Stimulated activated CD8-positive, alpha-beta memory T cell treated with anti-CD3 and anti-CD28 coated beads, Interleukin-15, amount 100 ng/mL, for 24 hours (primary cell): ENCODE results near the gene CALCOCO1.
A peak's percentile ranks its signal among the peaks of the same experiment; 100 is the strongest.
"Not testable (repeated sequence)": the region's sequence is repeated elsewhere in the genome, so short reads cannot be mapped to it uniquely, and the experiment has no call there.

ENCODE experiments used
- DNase-seq: peaks from one replicate; pipeline ENCODE4 v3.0.0-alpha.2; 2020; ENCODE audit warnings: low read depth

CALCOCO1 gene

GRCh38 chr12:53733807-53734200 is 6.6 kb upstream of the CALCOCO1 start:
- no peak for DNase-seq

DNA sequence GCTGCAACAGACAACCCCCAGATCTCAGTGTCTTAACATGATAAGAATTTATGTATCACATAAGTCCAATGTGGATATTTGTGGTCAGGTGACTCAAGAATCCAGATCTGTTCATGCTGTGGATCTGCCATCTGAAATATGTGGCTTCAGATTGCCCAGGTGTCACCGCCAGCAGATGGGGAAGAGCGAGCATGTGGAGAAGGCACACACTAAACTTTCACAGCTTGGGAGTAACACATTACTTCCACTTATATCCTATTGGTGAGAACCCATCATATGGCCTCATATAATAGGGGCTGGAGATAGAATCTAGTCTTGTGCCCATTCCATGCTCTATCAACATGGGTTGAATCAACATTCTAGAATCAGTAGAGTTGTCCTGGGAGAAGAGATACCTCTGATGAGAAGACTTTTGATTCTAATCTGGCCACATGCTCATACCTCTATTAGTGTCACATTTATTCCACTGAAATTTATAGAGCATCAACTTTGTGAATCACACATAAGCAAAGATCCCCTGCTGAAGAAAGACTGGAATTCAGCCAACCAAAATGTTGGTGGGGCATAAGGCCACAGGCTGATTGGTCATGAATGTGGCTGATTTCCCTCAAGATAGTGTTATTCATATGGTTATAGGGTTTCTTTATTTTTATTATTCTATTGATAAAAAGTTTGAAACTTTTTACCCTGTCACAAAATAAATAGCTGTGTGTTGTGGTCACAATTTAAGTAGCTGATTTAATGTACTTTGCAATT is 6.0 kb upstream of the CALCOCO1 start:
- DNase-seq, result no peak

DNA sequence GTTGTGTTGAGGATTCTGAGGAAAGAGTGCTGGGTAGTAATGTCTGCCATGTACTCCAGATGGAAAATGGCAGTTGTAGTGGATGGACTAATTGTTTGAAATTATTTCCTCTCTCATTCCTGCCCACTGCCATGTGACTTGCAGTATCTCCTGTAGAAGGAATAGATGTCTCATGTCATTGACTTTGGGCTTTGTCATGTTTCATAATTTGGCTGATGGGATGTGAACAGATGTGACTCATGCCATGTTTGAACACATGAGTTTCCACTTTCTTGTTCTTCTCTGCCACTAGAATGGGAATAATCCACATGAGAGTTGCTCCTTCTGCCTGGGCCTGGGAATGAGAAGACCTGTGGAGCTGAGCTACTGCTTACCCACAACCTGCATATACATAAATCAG is 2.4 kb upstream of the CALCOCO1 start:
- no peak for DNase-seq

GRCh38 chr12:53728206-53728605 is 954 bp upstream of the CALCOCO1 start:
- no peak for DNase-seq

- DNase-seq, result no peak
Measured at GRCh38 chr12:53726946-53727309, 324 bp downstream of the CALCOCO1 start.

GRCh38 chr12:53726341-53726740 is 911 bp downstream of the CALCOCO1 start:
- DNase-seq, result no peak

DNA sequence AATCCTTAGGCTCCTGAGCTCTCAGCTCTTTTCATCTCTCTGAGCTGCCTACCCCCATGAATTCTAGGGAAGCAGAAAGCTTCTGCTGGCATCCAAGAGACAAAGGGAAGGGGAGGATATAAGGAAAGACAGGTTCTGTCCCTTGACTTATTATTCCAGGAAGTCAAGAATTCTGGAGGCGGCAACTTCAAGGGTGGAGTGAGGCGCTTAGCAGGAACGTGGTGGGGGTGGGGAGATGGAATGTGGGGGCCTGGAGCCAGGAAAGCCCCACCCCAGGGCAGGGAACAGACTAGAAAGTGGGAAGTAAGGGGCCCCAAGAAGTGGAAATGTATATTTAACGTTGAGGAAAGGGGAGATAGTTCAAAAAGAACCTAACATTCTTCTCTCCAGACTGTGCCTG is 1.4 kb downstream of the CALCOCO1 start:
- no peak for DNase-seq

GRCh38 chr12:53722450-53723041 is 4.7 kb downstream of the CALCOCO1 start:
- no peak for DNase-seq

DNA sequence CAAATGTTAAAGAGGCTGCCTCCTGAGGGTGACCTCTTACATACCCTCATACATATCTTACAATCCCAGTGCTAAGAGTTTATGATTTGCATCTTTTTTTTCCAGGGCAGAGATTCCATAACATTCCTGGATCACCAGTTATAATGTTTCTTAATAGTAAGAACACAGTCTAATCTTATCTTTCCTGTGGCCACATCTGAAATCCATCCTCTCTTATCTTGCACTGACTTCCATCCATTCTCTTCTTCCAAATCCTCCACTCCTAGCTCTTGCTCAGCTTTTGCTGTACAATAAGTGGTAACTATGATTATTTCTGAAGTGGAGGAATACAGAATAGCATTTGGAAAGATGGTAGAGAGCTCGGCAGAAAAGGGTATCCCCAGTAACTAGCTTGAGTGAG is 6.3 kb downstream of the CALCOCO1 start:
- DNase-seq, result no peak

DNA sequence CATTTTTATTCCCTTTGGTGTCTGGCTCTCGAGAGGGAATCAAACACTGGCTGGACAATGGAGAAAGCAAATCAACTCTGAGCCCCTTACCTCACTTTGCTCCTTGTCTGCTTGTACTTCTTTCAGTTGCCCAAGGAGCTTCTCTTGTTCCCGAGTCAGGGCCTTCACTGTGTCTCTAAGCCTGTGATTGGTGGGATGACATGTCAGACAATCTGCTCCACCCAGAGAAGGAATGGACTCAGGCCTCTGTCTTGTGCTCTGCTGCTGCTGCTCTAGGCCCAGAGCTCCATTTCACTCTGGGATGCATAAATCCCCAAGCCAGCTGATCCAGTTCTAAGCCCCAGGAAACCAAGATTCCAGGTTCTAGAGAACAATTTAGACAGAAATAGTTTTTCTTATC is 7.6 kb downstream of the CALCOCO1 start:
- no peak for DNase-seq

DNA sequence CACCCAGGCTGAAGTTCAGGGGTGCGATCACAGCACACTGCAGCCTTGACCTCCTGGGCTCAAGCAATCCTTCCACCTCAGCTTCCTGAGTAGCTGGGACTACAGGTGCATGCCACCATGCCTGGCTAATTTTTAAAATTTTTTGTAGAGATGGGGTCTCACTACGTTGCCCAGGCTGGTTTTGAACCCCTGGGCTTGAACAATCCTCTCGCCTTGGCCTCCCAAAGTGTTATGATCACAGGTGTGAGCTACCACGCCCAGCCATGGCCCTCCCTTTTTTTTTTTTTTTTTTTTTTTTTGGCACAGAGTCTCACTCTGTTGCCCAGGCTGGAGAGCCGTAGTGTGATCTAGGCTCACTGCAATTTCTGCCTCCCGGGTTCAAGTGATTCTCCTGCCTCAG is 8.7 kb downstream of the CALCOCO1 start:
- not testable (repeated sequence) for DNase-seq

- DNase-seq, result no peak
Measured at GRCh38 chr12:53717319-53717718, 9.9 kb downstream of the CALCOCO1 start.

DNA sequence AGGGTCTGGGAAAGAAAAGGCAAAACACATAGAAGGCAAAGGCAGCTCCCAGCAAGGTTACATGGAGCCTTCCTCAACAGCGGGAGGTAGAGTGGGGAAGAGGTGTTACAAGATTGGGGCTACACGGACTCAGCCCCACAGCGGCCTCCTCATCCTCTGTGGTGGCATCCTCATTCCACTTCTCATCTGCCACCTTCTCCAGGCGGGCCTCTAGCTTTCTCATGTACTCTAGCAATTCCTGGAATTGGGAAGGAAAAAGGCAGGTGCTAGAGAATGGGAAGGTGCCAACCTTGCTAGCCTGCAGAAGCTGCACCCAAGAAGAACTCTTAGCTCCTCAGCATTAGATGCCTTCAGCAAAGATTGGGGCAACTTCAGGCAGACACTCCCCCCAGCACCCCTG is 13.2 kb downstream of the CALCOCO1 start:
- no peak for DNase-seq

- no peak for DNase-seq
Measured at GRCh38 chr12:53713516-53713915, 13.7 kb downstream of the CALCOCO1 start.

GRCh38 chr12:53712059-53712643 is 15.1 kb downstream of the CALCOCO1 start:
- DNase-seq, result no peak

DNA sequence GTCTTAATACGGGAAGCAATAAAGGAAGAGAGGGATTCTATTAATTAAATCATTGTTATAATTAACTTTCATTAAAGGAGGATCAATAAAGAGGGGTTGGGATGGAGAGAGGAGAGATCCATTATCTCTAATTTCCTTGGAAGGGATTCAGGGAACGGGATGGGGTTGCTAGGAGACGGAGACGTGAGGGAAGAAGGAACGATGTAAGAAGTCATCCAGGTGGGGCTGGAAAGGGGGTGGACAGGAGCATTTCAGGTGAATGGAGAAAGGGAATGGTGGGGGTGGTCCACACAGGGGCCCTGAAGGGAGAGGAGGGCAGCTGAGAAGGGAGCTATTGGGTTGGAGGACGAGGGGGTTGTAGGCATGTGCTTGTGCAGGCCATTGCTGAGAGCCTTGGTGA is 17.2 kb downstream of the CALCOCO1 start:
- no peak for DNase-seq

GRCh38 chr12:53709671-53710070 is 17.6 kb downstream of the CALCOCO1 start:
- no peak for DNase-seq

DNA sequence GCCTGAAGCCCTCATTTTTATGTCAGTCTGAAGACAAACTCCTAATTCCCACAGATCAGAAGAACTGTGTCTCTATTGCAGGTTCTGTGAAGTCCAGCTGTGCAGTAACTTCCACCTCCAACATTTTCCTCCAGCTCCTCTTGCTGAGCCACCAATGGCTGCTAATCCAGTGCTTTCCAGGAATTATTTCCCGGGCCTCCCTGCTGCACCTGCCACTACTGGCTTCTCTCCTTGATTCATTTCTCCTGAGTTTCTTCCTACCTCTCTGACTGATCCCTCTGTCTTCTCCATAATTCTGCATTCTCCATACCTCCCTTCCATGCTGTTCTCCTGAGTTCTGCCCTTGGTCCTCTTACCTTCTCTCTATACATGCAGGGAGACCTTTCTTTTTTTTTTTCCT is 21.2 kb downstream of the CALCOCO1 start:
- no peak for DNase-seq

- no peak for DNase-seq
Measured at GRCh38 chr12:53703756-53704155, 23.5 kb downstream of the CALCOCO1 start.

DNA sequence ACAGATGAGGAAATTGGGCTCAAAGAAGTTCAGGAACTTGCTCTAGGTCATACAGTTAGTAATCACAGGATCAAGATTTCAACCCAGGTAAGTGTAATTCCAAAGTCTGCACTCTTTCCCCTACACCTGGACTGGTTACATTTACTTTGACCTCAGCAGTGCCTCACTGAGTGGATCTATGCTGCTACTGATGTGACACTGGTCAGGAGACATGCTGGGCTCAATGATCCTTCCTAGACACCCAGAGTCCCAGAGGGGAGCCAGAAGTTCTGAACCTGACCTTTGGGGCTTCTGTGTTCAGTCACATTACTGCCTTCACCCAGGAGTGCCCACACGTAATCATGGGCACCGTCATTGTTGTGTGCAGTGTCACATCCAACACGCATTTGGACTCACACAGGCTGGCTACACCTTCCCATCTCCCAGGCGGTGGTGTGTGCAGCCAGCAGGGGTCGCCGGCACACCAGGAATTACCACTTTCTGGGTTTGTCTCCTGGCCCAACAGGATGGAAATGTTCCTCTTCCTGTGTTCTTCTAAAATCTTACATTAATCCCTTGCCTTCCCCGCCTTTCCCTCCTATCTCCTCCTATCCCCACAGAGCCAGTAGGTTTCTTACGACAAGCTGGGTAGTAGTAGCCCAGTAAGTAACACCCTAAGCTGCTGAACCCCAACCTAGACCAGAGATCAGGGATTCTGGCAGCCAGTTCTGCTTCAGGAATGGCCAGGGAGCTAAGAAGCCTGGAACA is 25.6 kb downstream of the CALCOCO1 start:
- peak; percentile 51 for DNase-seq

- DNase-seq, result no peak
Measured at GRCh38 chr12:53700567-53700966, 26.7 kb downstream of the CALCOCO1 start.

GRCh38 chr12:53699678-53700025 is 27.6 kb downstream of the CALCOCO1 start:
- DNase-seq, result no peak
